Measurements from ENCODE around the gene PPIL1.
"Not testable (repeated sequence)": the region's sequence is repeated elsewhere in the genome, so short reads cannot be mapped to it uniquely, and the experiment has no call there.

PPIL1 gene

DNA sequence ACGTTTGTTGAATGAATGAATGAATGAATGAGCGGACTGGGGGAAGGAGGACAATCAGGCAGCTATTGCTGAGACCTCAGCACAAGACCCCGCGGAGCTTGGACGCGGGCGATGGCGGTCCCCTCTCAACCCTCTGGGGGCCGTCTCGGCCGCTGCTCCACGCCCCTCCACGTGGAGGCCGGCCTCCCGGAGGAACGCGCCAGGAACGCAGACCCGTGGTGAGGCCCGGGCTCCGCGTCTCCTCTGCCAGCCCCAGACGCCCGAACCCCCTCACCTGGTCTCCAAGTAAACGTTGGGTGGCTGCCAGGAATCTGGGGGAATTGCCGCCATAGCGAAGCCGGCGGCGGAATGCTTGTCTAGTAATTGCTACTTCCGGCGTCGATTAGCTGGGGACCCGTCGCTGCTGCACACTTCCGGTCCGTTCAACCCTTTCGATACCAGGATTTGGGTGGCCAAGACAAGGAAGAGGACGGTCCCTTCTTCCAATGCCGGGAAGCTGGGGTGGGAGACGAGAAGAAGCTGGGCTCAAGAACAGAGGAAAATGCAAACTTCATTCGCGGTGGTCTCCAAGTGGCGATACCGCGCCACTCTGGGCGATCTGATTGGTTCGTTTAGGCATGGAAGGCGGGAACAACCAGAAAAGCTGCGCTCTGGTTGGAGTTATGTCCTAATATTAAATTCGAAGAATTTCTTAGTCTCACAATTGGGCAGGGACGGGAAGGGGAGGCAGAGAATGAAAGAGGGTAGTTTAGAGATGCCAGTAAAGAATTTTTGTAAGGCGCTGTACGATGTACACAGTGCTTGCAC lies at the start of gene PPIL1:
Gene PPIL1 (minus strand): TSS at position 361 of the 807 bp plus-strand sequence. CDS start 31 bp downstream, at position 330.
- DNase-seq (ENCODE audit: low read depth, low spot score), result peak; percentile 80

DNA sequence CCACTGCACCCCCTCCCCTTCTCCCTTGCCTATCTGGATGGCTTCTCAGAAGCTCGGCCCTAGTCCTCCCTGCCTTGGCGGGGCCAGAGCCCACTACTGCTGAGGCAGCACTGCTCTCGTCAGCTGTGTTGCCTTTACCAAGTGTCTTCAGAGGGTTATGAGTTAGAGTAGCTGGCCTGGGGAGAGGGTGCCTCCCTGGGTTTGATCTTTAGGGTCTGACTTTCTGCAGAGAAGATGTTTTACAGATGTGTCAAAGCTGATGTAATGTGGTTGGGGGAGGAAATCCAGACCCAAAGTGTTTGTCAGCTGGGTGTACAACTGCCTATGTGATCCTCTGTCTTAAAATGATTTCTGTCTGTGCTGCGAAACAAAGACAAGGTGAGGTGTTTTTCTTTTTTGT lies 49.5 kb upstream of the PPIL1 start:
- DNase-seq (ENCODE audit: low read depth, low spot score), result peak; percentile 77

DNA sequence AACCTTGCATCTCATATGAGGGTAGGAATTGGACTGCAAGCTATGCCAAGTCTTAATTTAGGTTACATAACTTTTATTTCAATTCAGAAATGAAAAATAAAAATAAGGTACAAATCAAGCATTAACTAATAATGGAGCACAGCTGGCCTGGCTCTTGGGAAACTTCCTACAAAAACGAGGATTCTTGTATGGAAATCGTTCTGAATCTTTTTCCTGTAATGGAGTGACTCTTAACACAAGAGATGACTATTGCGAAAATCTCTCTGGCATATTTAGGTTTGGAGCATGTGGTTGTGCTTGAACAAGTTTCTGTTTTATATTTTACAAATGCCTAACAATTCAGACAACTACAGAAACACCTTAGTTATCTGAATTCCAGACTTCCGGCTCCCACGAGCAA lies 45.9 kb upstream of the PPIL1 start:
- no peak for DNase-seq (ENCODE audit: low read depth, low spot score)

DNA sequence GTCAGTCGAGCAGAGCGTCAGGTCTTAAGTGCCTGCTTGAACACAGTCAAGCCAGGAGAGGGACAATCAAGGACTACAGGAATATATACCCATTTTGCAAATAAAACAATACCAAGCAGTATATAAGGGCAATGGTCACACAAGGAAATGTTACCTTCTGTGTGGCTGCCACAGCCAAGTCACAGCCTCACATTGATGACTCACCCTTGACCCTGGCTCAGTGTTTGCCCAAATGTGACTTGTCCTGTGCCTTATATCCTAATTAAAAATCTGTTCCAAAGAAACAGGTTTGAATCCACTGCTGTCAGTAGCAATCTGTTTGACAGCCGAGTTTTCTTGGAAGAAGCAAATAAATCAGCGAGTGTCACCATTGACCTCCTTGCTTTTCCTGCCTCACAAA lies 45.4 kb upstream of the PPIL1 start:
- no peak for DNase-seq (ENCODE audit: low read depth, low spot score)

DNA sequence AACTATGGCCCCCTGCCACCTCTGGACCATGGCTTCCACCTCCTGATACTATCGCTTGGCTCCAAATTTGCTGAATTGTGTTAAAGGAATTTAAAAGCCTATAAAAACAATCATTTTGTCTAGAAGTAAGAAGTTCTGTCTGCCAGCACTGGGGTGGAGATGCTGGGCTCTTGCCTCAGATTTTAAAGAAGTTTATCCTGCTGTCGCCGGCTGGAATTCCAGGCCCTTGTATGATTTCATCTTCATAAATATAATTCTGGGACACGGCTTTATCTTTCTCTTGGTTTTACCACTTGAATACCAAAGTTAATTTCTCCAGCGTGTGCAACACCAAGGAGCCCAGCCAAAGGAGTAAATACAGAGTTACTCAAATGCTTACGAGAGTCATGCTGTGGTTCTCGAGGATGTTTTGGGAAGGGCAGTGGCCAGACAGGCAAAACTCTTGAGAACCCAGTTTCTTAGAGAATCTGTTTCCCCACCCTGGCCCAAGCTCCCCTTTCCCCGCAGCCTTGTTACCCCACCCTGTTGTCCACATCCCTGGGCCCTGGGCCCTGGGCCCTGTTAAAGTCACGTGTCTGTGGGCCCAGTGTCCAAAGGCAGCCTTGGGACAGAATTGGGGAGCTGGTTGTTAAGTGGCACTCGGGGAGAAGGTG lies 43.1 kb upstream of the PPIL1 start:
- DNase-seq (ENCODE audit: low read depth, low spot score), result no peak

DNA sequence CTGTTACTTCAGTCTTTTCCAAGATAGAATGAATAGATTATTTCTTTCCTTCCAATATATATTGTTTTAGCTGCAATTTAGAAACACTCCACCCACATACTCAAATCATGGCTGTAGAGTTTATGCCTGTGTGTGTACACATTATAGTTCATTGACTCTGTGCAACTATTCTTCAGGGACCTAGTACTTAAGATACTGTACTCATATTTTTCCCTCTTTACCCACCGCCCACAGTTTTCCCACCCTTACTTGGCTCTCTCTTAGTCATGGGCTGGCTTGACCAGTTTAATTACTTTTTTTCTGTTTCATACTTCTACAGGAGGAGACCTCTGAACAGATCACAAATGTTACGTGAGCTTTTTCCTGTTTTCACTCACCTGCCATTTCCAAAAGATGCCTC lies 41.5 kb upstream of the PPIL1 start:
- no peak for DNase-seq (ENCODE audit: low read depth, low spot score)

DNA sequence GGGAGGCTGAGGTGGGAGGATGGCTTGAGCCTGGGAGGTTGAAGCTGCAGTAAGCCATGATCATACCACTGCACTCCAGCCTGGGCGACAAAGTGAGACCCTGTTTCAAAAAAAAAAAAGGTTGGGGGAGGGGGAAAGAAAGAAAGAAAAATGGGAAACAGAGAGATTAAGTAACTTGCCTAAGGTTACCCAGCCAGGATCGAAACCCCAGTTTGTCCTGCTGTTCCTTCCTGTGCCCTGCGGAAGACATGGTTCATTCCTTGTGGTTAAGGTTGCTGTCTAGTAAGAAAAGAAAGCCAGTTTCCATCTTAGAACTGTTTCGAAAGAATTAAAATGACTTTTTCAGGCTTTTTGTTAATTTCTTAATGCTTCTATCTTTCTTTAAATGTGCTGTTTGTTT lies 41.0 kb upstream of the PPIL1 start:
- DNase-seq (ENCODE audit: low read depth, low spot score), result no peak

DNA sequence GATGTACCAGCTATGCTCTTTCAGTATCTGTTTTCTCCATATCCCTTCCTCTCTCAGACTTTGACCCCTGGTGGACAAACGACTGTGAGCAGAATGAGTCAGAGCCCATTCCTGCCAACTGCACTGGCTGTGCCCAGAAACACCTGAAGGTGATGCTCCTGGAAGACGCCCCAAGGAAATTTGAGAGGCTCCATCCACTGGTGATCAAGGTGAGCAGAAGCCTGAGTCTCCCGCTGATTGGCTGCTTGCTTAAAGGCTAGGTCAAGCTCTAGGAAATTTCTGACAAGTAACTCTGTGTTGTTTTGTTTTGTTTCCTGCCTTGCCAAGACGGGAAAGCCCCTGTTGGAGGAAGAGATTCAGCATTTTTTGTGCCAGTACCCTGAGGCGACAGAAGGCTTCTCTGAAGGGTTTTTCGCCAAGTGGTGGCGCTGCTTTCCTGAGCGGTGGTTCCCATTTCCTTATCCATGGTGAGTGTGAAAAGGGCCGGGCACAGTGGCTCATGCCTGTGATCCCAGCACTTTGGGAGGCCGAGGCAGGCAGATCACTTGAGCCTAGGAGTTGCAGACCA lies 39.7 kb upstream of the PPIL1 start:
- DNase-seq (ENCODE audit: low read depth, low spot score), result no peak

DNA sequence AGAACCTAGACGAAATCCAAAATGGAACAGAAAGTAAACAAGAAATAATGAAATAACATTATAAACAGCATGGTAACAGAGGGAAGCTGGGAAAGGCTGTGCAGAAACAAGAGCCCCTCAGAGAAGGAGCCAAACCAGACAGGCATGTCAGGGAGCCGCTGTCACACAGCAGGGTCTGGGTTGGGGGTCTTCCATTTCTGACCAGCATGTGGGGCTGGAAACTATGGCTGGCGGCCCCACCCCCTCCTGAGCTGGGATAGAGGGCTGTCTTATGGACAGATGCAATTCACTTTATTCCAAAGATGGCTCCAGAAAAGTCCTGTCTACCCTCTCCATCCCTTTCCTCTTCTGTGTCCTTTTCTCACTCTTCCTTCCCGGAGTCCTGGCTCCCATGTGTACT lies 38.5 kb upstream of the PPIL1 start:
- no peak for DNase-seq (ENCODE audit: low read depth, low spot score)

DNA sequence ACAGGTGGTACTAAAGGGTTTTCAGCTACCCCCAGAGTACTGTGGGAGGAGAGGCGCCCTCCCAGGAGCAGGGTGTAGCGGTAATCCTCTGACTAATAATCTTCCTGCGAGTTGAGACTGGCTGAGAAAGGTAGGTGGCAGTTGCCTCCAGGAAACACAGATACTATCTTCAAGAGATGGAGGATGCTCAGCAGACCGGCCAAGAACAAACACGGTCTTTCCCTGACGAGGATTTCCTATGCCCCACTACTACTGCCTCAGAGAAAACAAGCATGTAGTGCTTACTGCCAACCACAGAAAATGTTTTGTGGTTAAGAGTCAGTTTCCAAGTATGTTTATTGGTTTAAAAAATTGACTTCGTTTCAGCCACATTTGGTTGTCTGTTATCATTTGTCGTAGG lies 38.0 kb upstream of the PPIL1 start:
- peak; percentile 57 for DNase-seq (ENCODE audit: low read depth, low spot score)

DNA sequence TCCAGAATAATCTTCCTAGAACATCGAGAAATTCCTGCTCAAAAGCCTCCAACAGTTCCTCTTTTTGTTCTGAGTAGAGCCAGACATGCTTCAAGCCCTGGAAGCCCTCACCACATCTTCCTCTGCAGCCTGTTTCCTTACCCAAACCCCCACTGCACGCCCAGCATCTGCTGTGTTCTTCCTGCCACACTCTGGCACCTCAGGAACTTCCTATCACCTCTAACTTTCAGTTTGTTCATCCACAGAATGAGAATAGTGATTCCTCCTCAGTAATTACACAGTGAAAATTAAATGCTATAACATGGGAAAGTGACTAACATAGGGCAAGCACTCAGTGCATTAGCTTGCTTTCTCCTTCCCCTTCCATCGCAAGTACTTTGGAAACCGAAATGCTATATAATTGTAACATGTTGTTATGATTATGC lies 37.4 kb upstream of the PPIL1 start:
- DNase-seq (ENCODE audit: low read depth, low spot score), result no peak

DNA sequence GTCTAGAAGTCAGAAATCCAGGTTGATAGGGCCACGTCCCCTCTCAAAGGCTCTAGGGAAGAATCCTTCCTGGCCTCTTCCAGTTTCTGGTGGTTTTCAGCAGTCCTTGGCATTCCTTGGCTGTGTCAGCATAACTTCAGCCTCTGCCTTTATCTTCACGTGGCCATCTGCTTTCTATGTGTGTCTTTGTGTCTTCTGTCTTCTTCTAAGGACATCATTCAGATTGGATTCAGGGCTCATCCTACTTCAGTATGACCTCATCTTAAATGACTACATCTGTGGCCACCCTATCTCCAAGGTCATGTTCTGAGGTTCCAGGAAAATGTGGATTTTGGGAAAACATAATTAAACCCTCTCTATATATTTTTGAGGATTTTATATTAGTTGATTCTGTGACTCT lies 34.1 kb upstream of the PPIL1 start:
- no peak for DNase-seq (ENCODE audit: low read depth, low spot score)

DNA sequence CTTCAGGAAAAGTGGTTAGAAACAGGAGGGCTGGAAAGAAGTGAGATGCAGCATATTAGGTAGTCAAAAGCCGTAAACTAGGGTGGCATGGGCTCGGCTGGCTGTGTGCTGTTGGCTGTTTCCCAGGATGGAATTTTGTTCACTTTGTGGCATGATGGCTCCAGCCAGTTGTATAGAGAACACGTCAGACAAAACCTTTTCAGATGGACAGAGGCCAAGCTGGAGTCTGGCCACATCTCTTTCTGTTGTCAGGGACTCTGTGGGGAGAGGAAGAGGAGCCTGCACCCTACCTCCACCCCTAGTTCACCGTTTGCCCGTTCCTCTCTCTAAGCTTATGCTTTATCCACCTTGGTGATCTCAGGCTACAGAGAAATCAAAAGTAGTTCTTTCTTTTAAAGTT lies 33.2 kb upstream of the PPIL1 start:
- DNase-seq (ENCODE audit: low read depth, low spot score), result no peak

DNA sequence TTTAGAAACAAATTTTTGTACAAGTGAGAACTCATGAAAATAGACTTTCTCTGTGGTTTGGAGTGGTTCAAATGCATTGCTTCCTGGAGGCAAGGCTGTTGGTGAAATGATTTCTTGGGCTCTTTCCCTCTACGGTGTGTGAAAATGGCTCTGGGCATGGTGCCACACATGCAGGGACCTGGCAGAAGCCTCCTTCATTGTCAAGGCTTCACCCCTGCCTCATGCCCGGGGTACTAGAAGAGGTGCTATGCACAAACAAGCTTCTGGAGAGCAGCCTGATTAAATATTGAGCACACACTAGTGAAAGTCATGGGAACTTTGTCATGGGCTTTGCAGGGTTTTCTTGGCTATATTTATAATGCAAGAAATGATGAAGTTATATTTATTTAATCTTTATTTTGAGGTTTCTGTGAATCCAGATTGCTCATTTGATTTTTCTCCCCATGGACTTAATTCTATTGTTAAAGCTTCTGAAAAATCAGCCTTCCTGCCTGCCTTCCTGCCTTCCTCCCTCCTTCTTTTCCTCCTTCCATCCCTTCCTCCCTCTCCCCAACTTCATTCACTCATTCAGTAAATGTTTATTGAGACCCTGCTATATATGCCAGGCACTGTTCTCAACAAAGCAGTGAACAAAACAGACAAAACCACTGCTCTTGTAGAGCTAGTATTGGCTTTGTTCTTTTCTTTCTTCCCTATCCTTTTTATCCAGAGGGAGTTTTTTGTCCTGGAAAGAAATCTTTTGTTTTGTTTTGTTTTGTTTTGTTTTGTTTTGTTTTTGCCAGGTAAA lies 32.1 kb upstream of the PPIL1 start:
- no peak for DNase-seq (ENCODE audit: low read depth, low spot score)

DNA sequence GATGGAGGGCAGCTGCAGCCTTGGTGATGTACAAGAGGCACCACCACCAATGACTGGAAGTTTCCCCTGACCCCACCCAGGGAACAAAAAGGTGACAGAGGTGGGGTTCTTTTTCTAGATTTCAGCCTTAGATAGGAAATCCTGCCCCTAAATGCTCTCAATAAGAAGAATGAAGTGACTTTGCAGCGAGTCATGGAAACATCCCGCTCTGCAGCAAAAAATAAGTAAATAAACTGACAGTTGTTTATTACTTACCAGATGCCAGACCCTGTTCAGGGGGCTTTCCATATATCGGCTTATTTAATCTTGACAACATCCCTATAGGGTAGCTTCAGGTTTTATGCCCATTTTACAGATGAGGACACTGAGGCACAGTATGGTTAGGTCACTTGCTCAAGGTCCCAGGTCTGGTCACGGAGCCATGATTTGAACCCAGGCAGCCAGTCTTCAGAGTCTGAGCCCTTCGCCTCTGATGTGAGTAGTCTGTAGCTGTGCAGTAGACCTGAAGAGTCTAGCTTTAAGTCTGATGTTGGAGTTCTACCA lies 30.3 kb upstream of the PPIL1 start:
- no peak for DNase-seq (ENCODE audit: low read depth, low spot score)

DNA sequence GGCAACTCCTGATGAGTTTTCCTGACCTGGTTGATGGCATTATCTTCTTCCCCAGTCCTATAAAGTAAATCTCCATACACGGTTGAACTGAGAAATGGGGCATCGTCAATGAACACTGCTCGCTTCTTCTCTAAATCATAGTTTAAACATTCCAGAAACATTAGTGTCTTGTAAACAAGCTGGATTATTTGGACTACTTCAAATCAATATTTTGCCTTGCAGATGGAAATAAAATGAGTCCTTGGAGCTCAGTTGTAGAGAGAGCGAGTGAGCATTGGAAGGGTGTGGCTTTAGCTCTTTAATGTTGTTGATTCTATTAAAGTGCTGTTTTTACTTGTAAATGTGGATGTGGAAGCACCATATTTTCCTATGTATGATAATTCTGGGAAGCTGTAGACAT lies 29.5 kb upstream of the PPIL1 start:
- no peak for DNase-seq (ENCODE audit: low read depth, low spot score)

DNA sequence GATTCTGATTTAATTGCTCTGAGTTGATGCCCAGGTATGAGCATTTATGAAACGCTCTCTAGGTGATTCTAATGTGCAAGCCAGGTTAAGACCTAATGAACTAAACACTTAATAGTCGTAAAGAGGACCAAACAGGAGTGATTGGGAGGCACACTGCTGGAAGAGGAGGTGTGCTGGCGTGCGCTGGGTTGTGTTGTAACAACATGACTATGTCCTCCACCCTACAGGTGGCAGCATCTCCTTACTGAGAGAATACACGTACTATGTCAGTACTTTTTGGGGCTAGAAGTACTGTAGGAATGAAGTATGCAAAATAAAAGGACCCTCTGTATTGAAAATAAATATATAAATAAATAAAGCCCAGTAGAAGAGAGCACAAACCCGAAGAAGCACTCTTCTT lies 23.0 kb upstream of the PPIL1 start:
- DNase-seq (ENCODE audit: low read depth, low spot score), result no peak

DNA sequence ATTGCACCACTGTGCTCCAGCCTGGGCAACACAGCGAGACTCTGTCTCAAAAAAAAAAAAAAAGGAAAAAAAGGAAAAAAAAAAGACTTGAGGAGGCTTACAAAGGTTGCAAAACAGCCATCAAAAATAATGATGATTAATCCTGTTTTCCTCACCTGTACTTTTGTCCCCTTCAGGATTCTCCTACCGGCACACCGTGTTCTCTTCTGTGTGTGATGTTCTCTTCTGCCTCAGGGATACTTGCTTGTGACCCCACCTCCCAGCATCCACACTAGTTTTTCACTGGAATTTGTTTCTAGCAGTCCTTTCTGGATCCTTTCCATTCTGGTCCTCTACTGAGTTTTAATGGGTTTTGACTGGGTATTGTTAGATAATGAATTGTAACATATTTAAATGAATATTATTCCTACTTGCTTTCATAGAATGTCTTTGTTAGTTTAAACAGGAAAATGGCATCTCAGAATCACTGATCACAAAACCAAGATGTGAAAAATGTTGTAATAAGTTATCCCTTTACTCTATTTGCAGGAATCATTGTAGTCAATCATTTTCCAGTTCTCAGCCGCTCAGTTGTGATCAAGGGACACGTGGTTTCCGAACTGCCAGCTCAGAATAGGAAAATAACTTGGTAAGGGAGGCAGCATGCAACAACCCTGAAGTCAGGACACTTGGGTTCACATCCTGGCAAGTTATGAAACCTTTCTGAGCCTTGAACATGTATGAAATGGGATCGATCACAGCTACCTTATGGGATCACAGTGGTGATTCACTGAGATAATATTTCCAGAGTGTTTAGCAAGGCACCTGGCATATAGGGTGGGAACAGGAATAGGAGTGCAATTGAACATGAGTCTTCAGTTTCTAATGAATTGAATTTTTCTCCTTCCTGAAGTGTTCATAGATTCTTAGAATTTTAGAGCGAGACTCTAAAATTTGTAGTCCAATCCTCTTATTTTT lies 19.7 kb upstream of the PPIL1 start:
- DNase-seq (ENCODE audit: low read depth, low spot score), result no peak

DNA sequence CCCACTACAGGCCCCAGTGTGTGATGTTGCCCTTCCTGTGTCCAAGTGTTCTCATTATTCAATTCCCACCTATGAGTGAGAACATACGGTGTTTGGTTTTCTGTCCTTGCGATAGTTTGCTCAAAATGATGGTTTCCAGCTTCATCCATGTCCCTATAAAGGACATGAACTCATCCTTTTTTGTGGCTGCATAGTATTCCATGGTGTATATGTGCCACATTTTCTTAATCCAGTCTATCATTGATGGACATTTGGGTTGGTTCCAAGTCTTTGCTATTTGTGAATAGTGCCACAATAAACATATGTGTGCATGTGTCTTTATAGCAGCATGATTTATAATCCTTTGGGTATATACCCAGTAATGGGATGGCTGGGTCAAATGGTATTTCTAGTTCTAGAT lies 16.6 kb upstream of the PPIL1 start:
- DNase-seq (ENCODE audit: low read depth, low spot score), result not testable (repeated sequence)

DNA sequence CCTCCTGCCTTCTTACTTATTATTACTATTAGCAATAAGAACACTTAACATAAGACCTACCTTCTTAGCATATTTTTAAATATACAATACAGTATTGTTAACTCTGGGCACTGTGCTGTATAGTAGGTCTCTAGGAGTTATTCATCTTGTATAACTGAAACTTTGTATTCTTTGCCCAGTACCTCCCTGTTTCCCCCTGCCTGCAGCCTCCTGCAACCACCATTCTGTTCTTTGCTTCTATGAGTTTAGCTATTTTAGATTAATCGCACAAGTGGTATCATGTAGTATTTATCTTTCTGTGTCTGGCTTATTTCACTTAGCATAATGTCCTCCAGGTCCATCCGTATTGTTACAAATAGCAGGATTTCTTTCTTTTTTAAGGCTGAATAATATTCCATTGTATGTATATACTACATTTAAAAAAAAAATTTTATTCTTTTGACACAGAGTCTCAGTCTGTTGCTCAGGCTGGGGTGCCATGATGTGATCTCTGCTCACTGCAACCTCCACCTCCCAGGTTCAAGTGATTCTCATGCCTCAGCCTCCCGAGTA lies 15.6 kb upstream of the PPIL1 start:
- no peak for DNase-seq (ENCODE audit: low read depth, low spot score)
